DND-41 (cell line): ENCODE data around the gene GNG12.
A peak's percentile ranks its signal among the peaks of the same experiment; 100 is the strongest.

Experiments
- ATAC-seq: fragments of 200-7000 bp; cut with Tn5 transposase; 3 replicates; pipeline ENCODE4 v1.9.1; 2021; ENCODE audit warnings: low read depth; ENCODE audit not compliant: insufficient read depth
- DNase-seq: peaks from one replicate; pipeline ENCODE4 v3.0.0-alpha.2; 2020
- H2AFZ ChIP-seq: 2 replicates; pipeline ENCODE4 v1.6.0; 2012; ENCODE audit warnings: low read depth, low read length
- H3K27ac ChIP-seq: 2 replicates; pipeline ENCODE4 v1.5.1; 2012; ENCODE audit warnings: low read length, inconsistent platforms
- H3K27me3 ChIP-seq: fragments of 200-600 bp; sonication (generic); 2 replicates; pipeline ENCODE4 v1.6.0; 2012; ENCODE audit warnings: low read length, mild to moderate bottlenecking, inconsistent platforms; ENCODE audit not compliant: insufficient read depth, poor library complexity
- H3K36me3 ChIP-seq: 2 replicates; pipeline ENCODE4 v1.5.1; 2012; ENCODE audit warnings: low read length, inconsistent platforms; ENCODE audit not compliant: insufficient read depth
- H3K4me1 ChIP-seq: 2 replicates; pipeline ENCODE4 v1.5.1; 2012; ENCODE audit warnings: mild to moderate bottlenecking, low read length; ENCODE audit not compliant: insufficient read depth
- H3K4me2 ChIP-seq: 2 replicates; pipeline ENCODE4 v1.6.0; 2012; ENCODE audit warnings: mild to moderate bottlenecking, moderate library complexity, low read length, inconsistent platforms; ENCODE audit not compliant: insufficient read depth
- H3K4me3 ChIP-seq, 2 experiments: fragments of 200-600 bp in 1 of 2; shearing (Covaris generic) in 1 of 2; 2 replicates each; pipeline ENCODE4 v1.5.1; 2012 to 2016; ENCODE audit warnings: inconsistent platforms in 2 of 2, low read length in 2 of 2, mild to moderate bottlenecking in 2 of 2, low read depth in 1 of 2, moderate library complexity in 1 of 2
- H3K79me2 ChIP-seq: 2 replicates; pipeline ENCODE4 v1.6.0; 2012; ENCODE audit warnings: low read length, inconsistent platforms; ENCODE audit not compliant: insufficient read depth
- H3K9ac ChIP-seq: 2 replicates; pipeline ENCODE4 v1.6.0; 2012; ENCODE audit warnings: low read depth, mild to moderate bottlenecking, inconsistent platforms, low read length, moderate library complexity
- H3K9me3 ChIP-seq: 2 replicates; pipeline ENCODE4 v1.5.1; 2012; ENCODE audit warnings: low read length, moderate library complexity, mild to moderate bottlenecking, inconsistent platforms; ENCODE audit not compliant: insufficient read depth, severe bottlenecking
- H4K20me1 ChIP-seq: 2 replicates; pipeline ENCODE4 v1.6.0; 2012; ENCODE audit warnings: low read length; ENCODE audit not compliant: insufficient read depth
- CTCF ChIP-seq: IDR thresholded peaks from 2 replicates; pipeline ENCODE4 v1.5.1; 2012; ENCODE audit warnings: borderline replicate concordance, low read length, moderate library complexity, mild to moderate bottlenecking; ENCODE audit not compliant: poor library complexity, severe bottlenecking; ENCODE audit errors: extremely low read depth
- EZH2 ChIP-seq: IDR thresholded peaks from 3 replicates; pipeline ENCODE4 v1.6.1; 2012; ENCODE audit warnings: borderline replicate concordance, low read depth, mild to moderate bottlenecking, moderate library complexity, low read length, inconsistent platforms; ENCODE audit not compliant: severe bottlenecking

The GNG12 gene

DNA sequence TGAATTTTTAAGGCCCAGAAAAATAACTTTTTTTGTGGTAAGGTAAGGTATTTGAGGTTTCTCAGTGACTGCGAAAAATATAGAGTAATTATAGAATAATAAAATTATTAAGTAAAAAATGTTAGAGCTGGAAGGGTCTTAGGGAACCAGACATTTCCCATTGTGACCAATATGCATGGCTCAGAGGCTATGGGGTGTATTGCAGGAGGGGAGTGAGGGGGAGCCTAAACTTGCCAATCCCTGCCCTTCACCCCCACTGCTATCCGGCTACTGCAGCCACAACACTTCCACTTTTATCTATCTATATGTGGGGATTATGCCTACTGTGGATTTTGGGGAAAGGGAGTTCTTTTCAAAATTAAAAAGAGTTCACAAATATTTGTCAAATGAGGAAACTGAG lies 155.9 kb downstream of the GNG12 start:
- Histone ChIP-seq H3K4me1 (peaks cover 31% of the 10 kb centered on the region), H3K79me2 (no peaks in the 10 kb centered on the region), H3K27me3 (no peaks in the 10 kb centered on the region), H3K36me3 (no peaks in the 10 kb centered on the region), H3K4me2 (no peak overlapping the region), H4K20me1 (no peaks in the 10 kb centered on the region), H2AFZ (no peak overlapping the region), H3K9ac (no peak overlapping the region), H3K9me3 (no peaks in the 10 kb centered on the region), H3K4me3 (no peak overlapping the region), H3K27ac (no peak overlapping the region)
- ATAC-seq (no peak), DNase-seq (no peak)
- no peak for TF ChIP-seq CTCF
- TF ChIP-seq EZH2: no peak

GRCh38 chr1:67676946-67677345 lies 156.3 kb downstream of the GNG12 start:
- ATAC-seq (no peak), DNase-seq (no peak)
- H2AFZ ChIP-seq: no peak overlapping the region
- no peaks in the 10 kb centered on the region for H3K36me3 ChIP-seq
- no peak overlapping the region for H3K27ac ChIP-seq
- H3K79me2 ChIP-seq: no peaks in the 10 kb centered on the region
- H4K20me1 ChIP-seq: no peaks in the 10 kb centered on the region
- H3K4me3 ChIP-seq: no peak overlapping the region
- no peak overlapping the region for H3K9ac ChIP-seq
- H3K9me3 ChIP-seq: no peaks in the 10 kb centered on the region
- H3K4me2 ChIP-seq: no peak overlapping the region
- no peaks in the 10 kb centered on the region for H3K27me3 ChIP-seq
- TF ChIP-seq CTCF: no peak
- TF ChIP-seq EZH2: no peak
- peaks cover 31% of the 10 kb centered on the region for H3K4me1 ChIP-seq

GRCh38 chr1:67676287-67676686 lies 157.0 kb downstream of the GNG12 start:
- H3K9ac ChIP-seq: no peak overlapping the region
- H3K36me3 ChIP-seq: no peaks in the 10 kb centered on the region
- H3K79me2 ChIP-seq: no peaks in the 10 kb centered on the region
- no peak overlapping the region for H3K27ac ChIP-seq
- no peak for TF ChIP-seq CTCF
- no peak for TF ChIP-seq EZH2
- H3K27me3 ChIP-seq: peaks cover 2% of the 10 kb centered on the region
- ATAC-seq (no peak), DNase-seq (no peak)
- H3K4me3 ChIP-seq: no peak overlapping the region
- H3K4me1 ChIP-seq: peaks cover 31% of the 10 kb centered on the region
- no peaks in the 10 kb centered on the region for H3K9me3 ChIP-seq
- H4K20me1 ChIP-seq: no peaks in the 10 kb centered on the region
- H3K4me2 ChIP-seq: no peak overlapping the region
- H2AFZ ChIP-seq: no peak overlapping the region

- H2AFZ ChIP-seq: no peak overlapping the region
- peaks cover 31% of the 10 kb centered on the region for H3K4me1 ChIP-seq
- peaks cover 7% of the 10 kb centered on the region for H3K27me3 ChIP-seq
- no peak overlapping the region for H3K27ac ChIP-seq
- no peaks in the 10 kb centered on the region for H3K36me3 ChIP-seq
- H3K4me3 ChIP-seq: no peak overlapping the region
- no peak overlapping the region for H3K9ac ChIP-seq
- DNase-seq: peak; percentile 40
- no peaks in the 10 kb centered on the region for H3K9me3 ChIP-seq
- TF ChIP-seq CTCF: no peak
- no peak for TF ChIP-seq EZH2
- H4K20me1 ChIP-seq: no peaks in the 10 kb centered on the region
- H3K79me2 ChIP-seq: no peaks in the 10 kb centered on the region
- peak; percentile 63 for ATAC-seq
- H3K4me2 ChIP-seq: no peak overlapping the region
Measured at GRCh38 chr1:67675800-67676199, 157.5 kb downstream of the GNG12 start.
